NCI-H2227 treated with DMSO at 0.1 percent for 48 hours (cell line): Measurements from ENCODE around the gene LDLRAD1.
"Not testable (repeated sequence)": the region's sequence is repeated elsewhere in the genome, so short reads cannot be mapped to it uniquely, and the experiment has no call there.

Experiments
- DNase-seq: peaks from one replicate; lab custom pipeline; 2025; lab: John Stamatoyannopoulos, UW

The LDLRAD1 gene

DNA sequence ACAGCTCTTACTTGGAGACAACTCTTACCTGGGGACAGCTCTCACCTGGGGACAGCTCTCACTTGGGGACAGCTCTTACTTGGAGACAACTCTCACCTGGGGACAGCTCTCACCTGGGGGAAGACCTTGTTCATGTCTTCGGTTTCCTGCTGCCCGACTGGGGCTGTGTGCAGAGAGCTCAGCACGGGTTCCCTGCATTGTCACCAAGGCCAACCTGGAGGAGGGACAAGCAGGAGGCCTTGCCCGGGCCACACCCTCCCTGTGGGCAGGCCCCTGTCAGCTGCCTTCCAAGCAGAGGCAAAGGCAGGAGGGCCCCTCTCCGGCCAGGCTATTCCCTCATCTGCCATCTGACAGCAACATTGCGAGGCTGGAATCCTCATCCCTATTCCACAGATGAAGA is at the start of gene LDLRAD1:
TSS of gene LDLRAD1 (minus strand) at position 208 of the 400 bp plus-strand sequence. CDS start at position 134, 74 bp downstream.
- no peak for DNase-seq

- DNase-seq = no peak
These were observed 46.3 kb upstream of the LDLRAD1 start for GRCh38 chr1:54064299-54064698.

GRCh38 chr1:54054438-54054749 is 36.4 kb upstream of the LDLRAD1 start:
- DNase-seq = no peak

DNA sequence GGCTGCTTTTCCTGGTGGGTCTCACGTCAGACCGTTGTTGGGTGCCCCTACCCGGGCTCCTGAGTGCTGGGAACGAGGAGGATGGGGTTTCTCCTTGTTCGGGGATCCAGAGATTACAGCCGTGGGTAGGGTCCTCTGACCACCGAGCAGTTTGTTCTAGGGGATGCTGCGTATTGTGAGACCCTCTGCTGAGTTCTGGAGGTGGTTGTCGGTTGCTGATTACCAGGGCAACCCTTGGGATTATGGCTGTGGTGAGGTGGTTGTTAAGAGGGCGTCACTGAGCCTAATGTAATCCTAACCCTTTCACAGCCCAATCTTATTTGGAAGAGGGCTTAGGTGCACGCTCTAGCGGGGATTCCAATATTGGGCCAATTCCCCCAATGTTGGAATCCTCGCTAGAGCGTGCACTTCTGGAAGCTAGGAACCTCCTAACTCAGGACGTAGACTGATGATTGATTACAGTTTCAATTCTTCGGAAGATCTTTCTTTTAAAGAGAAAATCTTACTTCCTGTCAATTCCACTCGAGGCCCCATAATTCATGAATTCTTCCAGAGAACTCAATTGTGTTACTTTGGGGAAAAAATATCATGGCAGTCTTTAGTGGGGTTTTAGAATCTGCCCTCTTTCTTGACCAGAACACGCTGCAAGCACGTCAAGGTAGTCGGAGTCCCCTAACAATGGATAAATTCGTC is 35.9 kb upstream of the LDLRAD1 start:
- DNase-seq = no peak

- DNase-seq = peak; percentile 99
These were observed 35.2 kb upstream of the LDLRAD1 start, which contains the start of the genes TCEANC2 and TMEM59 for GRCh38 chr1:54052934-54053744. Gene TCEANC2, plus strand, starts transcription at chr1:54053608. Its CDS starts 815 bp downstream, at chr1:54054423. Gene TMEM59, minus strand, starts transcription at chr1:54053204. Its CDS starts 16 bp downstream, at chr1:54053188.

GRCh38 chr1:54052431-54052933 is 34.5 kb upstream of the LDLRAD1 start:
- no peak for DNase-seq

DNA sequence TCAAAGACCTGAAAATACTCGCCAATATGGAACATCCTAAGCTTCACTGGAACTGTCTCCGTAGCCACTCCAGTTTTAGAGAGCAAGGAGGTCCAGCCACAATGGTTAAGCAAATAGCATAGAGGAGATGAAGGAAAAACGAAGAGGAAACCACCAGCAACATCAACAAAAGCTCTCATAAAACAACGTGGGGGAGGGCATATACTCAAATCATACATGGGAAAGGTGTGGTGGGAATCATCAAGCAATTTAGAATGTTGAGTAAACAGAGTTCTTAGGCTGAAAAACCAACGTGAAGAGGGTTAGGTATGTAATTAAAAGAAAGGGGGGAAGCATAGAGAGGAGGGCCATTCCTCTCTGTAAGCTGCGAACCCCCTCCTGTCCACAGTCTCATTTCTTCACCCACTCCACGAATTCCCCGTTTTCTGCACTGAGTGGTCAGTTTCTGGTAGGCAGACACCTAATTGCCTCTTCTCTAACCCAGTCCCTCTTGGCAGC is 34.0 kb upstream of the LDLRAD1 start:
- no peak for DNase-seq

DNA sequence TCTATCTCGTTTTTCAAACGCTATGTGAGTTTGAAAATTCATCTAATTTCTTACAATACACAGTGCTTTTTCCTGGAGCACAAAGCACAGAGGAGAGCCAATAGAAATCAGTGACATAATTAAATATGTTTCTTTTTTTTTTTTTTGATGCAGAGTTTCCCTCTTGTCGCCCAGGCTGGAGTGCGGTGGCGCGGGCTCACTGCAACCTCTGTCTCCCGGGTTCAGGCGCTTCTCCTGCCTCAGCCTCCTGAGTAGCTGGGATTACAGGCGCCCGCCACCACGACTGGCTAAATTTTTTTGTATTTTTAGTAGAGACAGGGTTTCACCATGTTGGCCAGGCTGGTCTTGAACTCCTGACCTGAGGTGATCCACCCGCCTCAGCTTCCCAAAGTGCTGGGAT is 32.4 kb upstream of the LDLRAD1 start:
- not testable (repeated sequence) for DNase-seq

GRCh38 chr1:54047384-54048305 is 29.7 kb upstream of the LDLRAD1 start:
- DNase-seq = no peak

GRCh38 chr1:54046671-54047383 is 28.8 kb upstream of the LDLRAD1 start:
- peak; percentile 88 for DNase-seq

DNA sequence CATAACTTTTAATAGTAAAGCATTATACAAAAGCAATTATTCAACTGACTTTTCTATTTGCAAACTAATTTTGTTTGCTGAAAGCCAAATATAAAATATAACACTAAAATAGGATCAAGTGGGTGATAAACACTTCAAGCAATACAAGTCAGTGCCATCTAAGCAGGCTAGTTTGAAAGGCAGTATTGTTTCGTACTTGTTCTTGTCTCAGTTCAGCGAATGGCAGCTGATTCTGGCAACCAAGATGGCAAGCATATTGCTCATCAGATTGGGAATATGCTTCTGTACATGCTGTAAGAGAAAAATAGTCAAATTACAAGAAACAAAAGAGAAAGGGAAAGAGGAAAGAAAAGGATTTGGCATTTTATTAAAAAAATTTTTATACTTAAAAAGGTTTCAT is 27.5 kb upstream of the LDLRAD1 start:
- DNase-seq = no peak

- no peak for DNase-seq
These were observed 23.8 kb upstream of the LDLRAD1 start for GRCh38 chr1:54041806-54042205.

DNA sequence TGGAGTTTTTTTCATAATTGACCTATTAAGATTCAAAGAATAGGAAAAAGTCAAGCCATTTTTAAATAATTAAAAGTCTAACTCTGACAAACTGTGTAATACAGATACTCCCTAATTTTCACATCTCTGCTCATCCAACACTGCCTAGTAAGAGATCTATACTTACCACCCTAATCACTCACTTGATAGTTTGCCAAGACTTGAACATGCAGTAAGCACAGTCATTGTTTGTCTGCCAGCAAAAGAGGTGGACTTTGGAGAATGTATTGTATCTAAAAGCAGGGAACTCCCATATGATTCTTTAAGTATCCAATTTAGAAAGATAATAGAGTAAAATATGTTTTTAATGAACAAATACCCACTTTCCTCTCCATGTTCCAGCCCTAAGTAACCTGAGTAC is 19.5 kb upstream of the LDLRAD1 start:
- DNase-seq = peak; percentile 15

GRCh38 chr1:54028306-54029251 is 10.6 kb upstream of the LDLRAD1 start:
- DNase-seq = peak; percentile 55

GRCh38 chr1:54027848-54028247 is 9.9 kb upstream of the LDLRAD1 start:
- DNase-seq = no peak

DNA sequence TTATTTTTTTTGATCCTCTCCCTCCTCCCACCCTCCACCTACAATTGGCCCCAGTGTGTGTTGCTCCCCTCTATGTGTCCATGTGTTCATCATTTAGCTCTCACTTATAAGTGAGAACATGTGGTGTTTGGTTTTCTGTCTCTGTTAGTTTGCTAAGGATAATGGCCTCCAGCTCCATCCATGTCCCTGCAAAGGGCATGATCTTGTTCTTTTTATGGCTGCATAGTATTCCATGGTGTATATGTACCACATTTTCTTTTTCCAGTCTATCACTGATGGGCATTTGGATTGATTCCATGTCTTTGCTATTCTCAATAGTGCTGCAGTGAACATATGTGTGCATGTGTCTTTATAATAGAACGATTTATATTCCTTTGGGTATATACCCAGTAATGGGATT is 6.8 kb upstream of the LDLRAD1 start:
- not testable (repeated sequence) for DNase-seq

DNA sequence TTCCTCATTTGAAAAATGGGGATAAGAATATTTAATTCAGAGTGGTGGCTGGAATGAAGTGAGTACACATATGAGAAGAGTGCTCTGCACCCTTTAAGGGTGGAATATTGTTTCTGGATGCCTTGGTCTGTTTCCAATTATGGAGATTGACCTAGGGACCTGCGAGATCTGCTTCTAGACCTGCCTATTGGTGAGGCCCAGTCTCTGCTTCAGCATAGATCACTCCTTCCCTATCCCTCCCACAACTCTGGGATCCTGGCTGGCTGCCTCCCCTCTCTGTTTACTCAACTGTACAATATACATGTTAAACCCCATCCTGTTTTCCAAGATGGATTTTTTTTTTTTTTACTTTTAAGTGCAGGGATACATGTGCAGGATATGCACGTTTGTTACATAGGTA is 6.4 kb upstream of the LDLRAD1 start:
- no peak for DNase-seq

- DNase-seq = not testable (repeated sequence)
These were observed 1.7 kb upstream of the LDLRAD1 start for GRCh38 chr1:54019562-54020176.

DNA sequence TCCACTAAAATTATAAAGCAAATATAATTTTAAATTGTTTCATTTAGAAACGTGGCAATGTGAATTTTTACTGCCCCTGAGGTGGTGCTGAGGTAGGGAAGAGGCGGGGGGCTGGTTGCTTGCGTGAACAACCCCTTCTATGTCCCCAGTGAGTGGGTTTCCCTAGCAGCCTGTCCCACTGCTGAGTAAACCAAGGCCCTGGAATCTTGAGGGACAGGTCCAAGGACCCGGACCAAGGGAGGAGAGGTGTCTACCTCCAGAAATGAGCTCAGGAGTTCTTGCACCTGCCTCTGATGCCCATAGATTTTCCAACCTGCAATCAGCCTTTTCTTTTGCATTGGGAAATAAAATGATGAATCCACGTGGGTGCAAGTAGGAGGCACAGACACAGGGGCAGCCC is 649 bp upstream of the LDLRAD1 start:
- DNase-seq = no peak
